Endothelial cell of umbilical vein (primary cell): ENCODE measurements around the gene MRNIP.

ENCODE experiments used
- EZH2 ChIP-seq: IDR thresholded peaks from 2 replicates; pipeline ENCODE4 v1.6.1; 2012; ENCODE audit warnings: borderline replicate concordance, low read depth, mild to moderate bottlenecking, moderate library complexity, low read length, inconsistent platforms; ENCODE audit not compliant: severe bottlenecking
- FOS ChIP-seq: IDR thresholded peaks from 2 replicates; pipeline ENCODE4 v1.6.1; 2011; ENCODE audit warnings: mild to moderate bottlenecking, low read length, moderate library complexity, borderline replicate concordance; ENCODE audit not compliant: insufficient read depth
- POLR2A ChIP-seq: IDR thresholded peaks from 2 replicates; pipeline ENCODE4 v1.6.1; 2012; ENCODE audit warnings: low read depth, mild to moderate bottlenecking, control low read depth, low read length
- TF ChIP-seq, protein P1 (sequence below), 2 donors: IDR thresholded peaks; 1 replicate in 1 of 2; 2 replicates in 1 of 2; pipeline ENCODE4 v1.5.1; 2011; ENCODE audit warnings: low read length in 2 of 2, mild to moderate bottlenecking in 2 of 2, moderate library complexity in 2 of 2, control low read depth in 1 of 2, inconsistent platforms in 1 of 2, low read depth in 1 of 2; ENCODE audit not compliant: insufficient read depth in 1 of 2; ENCODE audit errors: extremely low read depth in 1 of 2

DNA sequence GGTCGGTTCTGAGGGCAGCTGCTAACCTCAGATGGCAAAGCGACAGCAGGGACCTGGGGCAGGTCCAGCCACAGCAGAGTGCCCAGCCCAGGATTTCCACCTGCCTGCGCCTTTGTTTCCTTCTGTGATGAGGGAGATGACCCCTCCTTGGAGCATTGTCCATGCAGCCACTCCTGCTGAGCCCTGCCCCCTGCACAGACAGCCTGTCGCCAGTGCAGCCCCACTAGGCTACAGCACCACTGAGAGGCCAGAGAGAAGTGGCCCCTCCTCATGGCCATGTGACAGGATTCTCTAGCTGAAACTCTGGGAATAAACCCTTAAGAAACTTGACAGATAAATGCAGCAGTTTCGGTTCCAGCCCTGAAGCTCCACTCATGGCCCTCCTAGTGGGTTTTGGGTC is 10.5 kb upstream of the MRNIP start:
- no peak for TF ChIP-seq POLR2A
- no peak for TF ChIP-seq EZH2
- no peak for TF ChIP-seq FOS
- TF ChIP-seq, protein P1, sequence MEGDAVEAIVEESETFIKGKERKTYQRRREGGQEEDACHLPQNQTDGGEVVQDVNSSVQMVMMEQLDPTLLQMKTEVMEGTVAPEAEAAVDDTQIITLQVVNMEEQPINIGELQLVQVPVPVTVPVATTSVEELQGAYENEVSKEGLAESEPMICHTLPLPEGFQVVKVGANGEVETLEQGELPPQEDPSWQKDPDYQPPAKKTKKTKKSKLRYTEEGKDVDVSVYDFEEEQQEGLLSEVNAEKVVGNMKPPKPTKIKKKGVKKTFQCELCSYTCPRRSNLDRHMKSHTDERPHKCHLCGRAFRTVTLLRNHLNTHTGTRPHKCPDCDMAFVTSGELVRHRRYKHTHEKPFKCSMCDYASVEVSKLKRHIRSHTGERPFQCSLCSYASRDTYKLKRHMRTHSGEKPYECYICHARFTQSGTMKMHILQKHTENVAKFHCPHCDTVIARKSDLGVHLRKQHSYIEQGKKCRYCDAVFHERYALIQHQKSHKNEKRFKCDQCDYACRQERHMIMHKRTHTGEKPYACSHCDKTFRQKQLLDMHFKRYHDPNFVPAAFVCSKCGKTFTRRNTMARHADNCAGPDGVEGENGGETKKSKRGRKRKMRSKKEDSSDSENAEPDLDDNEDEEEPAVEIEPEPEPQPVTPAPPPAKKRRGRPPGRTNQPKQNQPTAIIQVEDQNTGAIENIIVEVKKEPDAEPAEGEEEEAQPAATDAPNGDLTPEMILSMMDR (IDR thresholded peaks at IDR 0.05; ENCODE audit: extremely low read depth in 1 of 2, insufficient read depth in 1 of 2, low read depth in 1 of 2, low read length in 2 of 2) = no peak
